ENCODE results near the gene IGF1R.
"Not testable (repeated sequence)": the region's sequence is repeated elsewhere in the genome, so short reads cannot be mapped to it uniquely, and the experiment has no call there.

IGF1R gene

DNA sequence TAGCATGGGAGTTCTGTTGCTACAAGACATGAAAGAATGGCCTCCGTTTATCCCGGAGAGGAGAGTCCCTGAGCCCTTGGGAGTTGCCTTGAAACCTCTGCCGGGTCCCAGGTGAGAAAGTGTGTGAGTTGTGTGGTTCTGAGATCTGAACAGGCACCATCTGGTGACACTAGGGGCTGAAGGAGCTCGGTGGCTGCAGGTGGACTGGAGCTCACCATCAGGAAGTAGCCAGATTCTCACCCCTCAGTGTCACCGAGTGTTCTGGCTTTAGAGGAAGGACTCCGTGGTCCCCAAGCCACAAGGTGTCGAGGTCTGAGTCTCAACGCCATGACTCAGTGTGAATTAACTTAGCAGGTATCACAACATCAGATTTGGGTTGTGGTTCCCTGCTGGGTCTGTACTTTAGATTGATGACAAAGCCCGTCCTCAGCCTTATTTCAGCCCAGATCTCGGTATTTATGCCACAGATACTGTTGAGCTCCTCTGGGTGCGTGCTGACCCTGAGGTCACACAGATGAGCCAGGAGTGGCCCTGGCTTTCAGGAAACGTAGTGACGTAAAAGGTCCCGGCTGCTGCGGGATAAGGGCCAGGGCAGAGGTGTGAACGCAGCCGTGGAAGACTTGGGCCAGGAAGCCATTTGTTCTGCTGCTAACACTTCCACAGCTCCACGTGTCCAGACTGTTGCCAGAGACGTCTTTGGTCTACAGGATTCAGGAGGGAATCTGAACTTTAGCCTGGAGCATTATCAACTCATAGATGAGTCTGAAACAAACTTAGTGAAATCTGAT is 304.9 kb downstream of the IGF1R start:
- in situ Hi-C loops (cut with HindIII; ENCODE audit: low sequenced_read_pairs) = no loop called here

DNA sequence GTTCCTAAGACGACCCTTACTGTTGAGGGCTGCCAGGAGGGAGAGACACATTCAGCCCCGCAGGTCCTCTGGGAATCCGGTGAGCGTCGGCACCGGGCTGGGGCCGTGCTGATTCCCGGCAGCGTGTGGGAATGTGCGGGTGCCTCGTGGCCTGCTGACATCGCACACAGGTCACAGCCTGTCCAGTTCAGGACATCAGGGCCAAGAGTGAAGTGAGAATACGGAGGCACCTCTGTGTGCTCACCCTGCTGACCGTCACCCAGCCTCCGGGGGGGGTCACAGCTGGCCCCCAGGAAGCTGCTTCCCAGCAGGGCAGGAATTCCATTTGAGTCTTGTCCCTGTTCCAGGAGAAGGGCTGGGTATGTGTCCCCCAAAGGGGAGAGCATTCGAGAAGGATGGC is 305.6 kb downstream of the IGF1R start:
- in situ Hi-C loops (cut with HindIII; ENCODE audit: low sequenced_read_pairs) = no loop called here

DNA sequence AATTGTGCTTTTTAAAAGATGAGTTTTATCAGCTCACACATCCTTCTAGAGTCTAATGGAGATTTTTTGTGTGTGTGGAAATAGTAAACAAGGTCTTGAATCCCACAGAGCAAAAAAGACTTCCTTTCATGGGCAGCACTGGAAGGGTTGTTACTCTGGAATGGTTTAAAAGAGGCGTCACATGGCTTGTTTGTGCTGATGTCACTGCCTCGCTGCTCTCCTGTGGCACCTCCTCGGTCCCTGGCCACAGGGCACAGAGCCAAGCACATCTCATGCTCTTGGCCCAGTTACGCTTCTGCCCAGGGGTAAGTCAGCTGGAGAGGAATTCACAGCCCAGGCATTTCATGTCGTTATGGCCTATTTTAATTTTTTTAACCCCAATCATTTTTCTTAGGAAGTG is 306.1 kb downstream of the IGF1R start:
- in situ Hi-C loops (cut with HindIII; ENCODE audit: low sequenced_read_pairs) = no loop called here

DNA sequence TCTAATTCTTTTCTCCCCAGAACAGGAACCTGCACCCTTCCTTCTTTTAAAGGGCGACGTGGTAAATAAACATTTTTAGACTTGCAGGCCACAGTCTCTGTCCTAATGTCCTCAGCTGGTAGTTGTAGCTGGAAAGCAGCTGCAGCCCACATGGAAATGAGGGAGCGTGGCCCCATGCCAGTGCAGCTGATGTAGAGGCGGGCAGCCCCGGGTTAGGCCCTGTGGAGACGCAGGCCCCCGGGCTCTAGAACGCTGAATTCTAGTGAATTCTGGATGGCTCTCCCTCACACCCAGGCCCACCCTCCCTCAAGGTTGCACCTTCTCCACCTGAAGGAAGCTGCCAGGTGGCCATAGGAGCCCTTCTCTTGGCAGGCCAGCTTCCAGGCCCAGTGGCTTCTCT is 307.0 kb downstream of the IGF1R start:
- in situ Hi-C loops (cut with HindIII; ENCODE audit: low sequenced_read_pairs) = loop anchor here (5.0 kb wide), 1 partner anchor 33 kb away; no protein-coding TSS in a partner anchor

DNA sequence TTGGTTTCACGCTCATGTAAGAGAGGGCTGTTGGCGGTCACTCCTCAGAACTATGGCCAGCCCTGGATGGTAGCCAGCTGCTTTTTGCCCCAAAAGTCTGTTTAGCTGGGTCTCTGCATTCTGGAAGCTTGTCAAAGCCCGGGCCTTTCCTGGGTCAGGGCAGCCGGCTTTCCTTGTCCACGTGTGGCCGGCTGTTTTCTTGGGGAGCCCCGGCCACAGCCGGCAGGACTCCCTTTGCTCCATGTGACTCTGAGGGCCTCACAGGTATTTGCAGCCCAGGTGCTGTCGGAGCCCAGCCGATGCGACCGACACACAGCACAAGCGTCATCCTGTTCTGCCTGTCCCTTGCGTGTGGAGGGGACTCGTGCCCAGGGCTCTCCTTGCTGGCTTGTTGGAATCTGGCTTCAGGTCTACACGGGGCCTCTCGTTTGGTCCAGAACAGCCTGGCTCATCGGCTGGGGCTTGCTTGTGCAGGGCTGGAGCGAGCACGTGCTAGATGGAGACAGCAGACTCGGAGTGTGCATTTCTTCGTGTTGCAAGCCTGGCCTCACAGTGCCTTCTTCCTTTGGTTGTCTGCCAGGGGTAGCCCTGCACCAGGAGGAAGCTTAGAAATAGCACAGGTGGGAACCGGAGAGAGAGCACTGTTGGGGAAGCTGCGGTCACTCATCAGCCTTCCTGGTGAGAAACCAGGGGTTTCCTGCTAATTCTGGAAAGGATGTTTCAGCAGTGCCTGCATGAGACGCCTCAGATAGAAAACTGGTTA is 307.8 kb downstream of the IGF1R start:
- in situ Hi-C loops (cut with HindIII; ENCODE audit: low sequenced_read_pairs) = loop anchor here (5.0 kb wide), 1 partner anchor 34 kb away; no protein-coding TSS in a partner anchor

DNA sequence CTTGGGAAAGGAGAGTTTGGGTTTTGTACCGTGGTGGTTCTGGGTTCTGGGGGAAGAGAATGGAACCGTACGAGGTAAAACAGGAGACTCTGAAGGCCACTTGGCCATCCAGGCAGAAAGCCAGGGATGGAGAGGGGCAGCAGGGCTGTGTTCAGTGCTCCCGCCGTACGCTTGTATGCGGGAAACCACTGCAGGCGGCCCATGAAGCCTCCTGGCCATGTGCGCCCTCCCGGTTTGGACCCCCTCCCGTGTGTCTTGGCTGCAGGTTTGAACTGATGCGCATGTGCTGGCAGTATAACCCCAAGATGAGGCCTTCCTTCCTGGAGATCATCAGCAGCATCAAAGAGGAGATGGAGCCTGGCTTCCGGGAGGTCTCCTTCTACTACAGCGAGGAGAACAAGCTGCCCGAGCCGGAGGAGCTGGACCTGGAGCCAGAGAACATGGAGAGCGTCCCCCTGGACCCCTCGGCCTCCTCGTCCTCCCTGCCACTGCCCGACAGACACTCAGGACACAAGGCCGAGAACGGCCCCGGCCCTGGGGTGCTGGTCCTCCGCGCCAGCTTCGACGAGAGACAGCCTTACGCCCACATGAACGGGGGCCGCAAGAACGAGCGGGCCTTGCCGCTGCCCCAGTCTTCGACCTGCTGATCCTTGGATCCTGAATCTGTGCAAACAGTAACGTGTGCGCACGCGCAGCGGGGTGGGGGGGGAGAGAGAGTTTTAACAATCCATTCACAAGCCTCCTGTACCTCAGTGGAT is 308.6 kb downstream of the IGF1R start:
- in situ Hi-C loops (cut with HindIII; ENCODE audit: low sequenced_read_pairs) = loop anchor here (5.0 kb wide), 1 partner anchor 35 kb away; no protein-coding TSS in a partner anchor

DNA sequence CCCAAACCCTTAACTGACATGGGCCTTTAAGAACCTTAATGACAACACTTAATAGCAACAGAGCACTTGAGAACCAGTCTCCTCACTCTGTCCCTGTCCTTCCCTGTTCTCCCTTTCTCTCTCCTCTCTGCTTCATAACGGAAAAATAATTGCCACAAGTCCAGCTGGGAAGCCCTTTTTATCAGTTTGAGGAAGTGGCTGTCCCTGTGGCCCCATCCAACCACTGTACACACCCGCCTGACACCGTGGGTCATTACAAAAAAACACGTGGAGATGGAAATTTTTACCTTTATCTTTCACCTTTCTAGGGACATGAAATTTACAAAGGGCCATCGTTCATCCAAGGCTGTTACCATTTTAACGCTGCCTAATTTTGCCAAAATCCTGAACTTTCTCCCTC is 309.3 kb downstream of the IGF1R start:
- in situ Hi-C loops (cut with HindIII; ENCODE audit: low sequenced_read_pairs) = loop anchor here (5.0 kb wide), 1 partner anchor 35 kb away; no protein-coding TSS in a partner anchor

DNA sequence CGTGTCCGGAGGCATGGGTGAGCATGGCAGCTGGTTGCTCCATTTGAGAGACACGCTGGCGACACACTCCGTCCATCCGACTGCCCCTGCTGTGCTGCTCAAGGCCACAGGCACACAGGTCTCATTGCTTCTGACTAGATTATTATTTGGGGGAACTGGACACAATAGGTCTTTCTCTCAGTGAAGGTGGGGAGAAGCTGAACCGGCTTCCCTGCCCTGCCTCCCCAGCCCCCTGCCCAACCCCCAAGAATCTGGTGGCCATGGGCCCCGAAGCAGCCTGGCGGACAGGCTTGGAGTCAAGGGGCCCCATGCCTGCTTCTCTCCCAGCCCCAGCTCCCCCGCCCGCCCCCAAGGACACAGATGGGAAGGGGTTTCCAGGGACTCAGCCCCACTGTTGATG is 309.7 kb downstream of the IGF1R start:
- in situ Hi-C loops (cut with HindIII; ENCODE audit: low sequenced_read_pairs) = loop anchor here (5.0 kb wide), 1 partner anchor 36 kb away; no protein-coding TSS in a partner anchor

DNA sequence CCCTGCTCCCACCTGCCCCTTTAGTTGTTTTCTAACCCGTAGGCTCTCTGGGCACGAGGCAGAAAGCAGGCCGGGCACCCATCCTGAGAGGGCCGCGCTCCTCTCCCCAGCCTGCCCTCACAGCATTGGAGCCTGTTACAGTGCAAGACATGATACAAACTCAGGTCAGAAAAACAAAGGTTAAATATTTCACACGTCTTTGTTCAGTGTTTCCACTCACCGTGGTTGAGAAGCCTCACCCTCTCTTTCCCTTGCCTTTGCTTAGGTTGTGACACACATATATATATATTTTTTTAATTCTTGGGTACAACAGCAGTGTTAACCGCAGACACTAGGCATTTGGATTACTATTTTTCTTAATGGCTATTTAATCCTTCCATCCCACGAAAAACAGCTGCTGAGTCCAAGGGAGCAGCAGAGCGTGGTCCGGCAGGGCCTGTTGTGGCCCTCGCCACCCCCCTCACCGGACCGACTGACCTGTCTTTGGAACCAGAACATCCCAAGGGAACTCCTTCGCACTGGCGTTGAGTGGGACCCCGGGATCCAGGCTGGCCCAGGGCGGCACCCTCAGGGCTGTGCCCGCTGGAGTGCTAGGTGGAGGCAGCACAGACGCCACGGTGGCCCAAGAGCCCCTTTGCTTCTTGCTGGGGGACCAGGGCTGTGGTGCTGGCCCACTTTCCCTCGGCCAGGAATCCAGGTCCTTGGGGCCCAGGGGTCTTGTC is 310.7 kb downstream of the IGF1R start:
- in situ Hi-C loops (cut with HindIII; ENCODE audit: low sequenced_read_pairs) = loop anchor here (5.0 kb wide), 1 partner anchor 37 kb away; no protein-coding TSS in a partner anchor

DNA sequence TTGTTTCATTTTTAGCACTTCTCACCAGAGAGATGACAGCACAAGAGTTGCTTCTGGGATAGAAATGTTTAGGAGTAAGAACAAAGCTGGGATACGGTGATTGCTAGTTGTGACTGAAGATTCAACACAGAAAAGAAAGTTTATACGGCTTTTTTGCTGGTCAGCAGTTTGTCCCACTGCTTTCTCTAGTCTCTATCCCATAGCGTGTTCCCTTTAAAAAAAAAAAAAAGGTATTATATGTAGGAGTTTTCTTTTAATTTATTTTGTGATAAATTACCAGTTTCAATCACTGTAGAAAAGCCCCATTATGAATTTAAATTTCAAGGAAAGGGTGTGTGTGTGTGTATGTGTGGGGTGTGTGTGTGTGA is 311.3 kb downstream of the IGF1R start:
- in situ Hi-C loops (cut with HindIII; ENCODE audit: low sequenced_read_pairs) = loop anchor here (5.0 kb wide), 1 partner anchor 37 kb away; no protein-coding TSS in a partner anchor

DNA sequence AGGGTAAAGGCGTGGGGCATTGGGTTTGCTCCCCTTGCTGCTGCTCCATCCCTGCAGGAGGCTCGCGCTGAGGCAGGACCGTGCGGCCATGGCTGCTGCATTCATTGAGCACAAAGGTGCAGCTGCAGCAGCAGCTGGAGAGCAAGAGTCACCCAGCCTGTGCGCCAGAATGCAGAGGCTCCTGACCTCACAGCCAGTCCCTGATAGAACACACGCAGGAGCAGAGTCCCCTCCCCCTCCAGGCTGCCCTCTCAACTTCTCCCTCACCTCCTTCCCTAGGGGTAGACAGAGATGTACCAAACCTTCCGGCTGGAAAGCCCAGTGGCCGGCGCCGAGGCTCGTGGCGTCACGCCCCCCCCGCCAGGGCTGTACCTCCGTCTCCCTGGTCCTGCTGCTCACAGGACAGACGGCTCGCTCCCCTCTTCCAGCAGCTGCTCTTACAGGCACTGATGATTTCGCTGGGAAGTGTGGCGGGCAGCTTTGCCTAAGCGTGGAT is 312.3 kb downstream of the IGF1R start:
- in situ Hi-C loops (cut with HindIII; ENCODE audit: low sequenced_read_pairs) = no loop called here

DNA sequence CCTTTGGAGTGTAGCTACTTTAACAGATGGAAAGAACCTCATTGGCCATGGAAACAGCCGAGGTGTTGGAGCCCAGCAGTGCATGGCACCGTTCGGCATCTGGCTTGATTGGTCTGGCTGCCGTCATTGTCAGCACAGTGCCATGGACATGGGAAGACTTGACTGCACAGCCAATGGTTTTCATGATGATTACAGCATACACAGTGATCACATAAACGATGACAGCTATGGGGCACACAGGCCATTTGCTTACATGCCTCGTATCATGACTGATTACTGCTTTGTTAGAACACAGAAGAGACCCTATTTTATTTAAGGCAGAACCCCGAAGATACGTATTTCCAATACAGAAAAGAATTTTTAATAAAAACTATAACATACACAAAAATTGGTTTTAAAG is 315.1 kb downstream of the IGF1R start:
- in situ Hi-C loops (cut with HindIII; ENCODE audit: low sequenced_read_pairs) = no loop called here

DNA sequence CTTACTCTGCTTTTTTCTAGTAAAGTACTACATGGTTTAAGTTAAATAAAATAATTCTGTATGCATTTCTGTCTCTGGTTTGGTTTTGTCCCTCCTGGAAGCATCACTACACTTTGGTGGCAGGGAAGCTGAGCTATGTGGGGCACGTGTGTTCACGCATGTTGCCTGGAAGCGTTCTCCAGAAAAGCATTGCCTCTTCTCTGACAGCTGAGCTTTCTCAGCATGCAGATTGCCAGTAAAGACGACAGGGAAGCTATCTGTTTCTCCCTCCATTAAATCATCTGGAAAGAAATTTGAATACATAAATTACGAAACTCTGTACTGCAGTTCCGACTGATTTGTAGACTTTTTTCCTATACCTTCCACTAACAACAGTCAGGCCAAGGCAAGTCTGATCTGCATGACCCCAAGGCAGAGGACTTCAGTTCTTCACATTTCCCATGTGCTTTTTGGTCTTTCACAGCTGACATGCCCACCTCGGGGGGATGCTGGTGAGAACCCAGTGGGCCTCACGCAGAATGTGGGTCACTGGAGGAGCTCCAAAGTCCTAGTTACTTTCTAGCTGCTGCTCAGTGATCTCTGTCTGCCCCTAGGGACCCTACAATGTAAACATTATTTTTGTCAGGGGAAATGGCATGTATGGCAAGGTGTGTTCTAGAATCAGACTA is 316.3 kb downstream of the IGF1R start:
- in situ Hi-C loops (cut with HindIII; ENCODE audit: low sequenced_read_pairs) = no loop called here

DNA sequence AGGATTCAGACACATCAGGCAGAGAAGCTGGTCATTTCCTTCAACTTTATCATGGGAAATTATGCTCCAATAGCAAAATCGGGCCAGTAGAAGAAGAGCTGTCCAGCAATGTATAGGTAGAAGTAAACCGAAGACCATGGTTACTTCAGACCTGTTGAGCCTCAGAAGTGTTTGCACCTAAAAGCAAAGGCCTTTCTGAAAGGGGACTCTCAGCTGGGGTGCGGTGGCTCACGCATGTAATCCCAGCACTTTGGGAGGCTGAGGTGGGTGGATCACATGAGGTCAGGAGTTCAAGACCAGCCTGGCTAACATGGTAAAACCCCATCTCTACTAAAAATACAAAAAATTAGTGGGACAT is 316.8 kb downstream of the IGF1R start:
- in situ Hi-C loops (cut with HindIII; ENCODE audit: low sequenced_read_pairs) = not testable (repeated sequence)

DNA sequence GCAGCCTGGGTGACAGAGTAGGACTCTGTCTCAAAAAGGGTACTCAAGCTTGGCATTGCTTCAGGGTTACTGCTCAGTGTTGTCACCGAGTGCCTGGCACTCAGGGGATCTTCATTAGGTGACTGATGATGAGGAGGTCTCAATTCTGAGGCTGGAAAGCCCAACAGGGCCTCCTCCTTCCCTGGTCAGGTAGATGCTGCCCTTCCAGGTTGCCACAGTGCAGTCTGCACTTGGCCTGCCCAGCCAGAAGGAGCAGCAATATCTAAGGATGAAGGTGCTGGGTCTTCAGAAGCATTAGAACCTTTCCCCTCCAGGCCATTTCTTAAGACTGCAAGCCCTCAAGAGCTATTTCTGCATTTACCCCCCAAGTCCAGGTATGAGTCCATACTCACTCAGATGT is 317.3 kb downstream of the IGF1R start:
- in situ Hi-C loops (cut with HindIII; ENCODE audit: low sequenced_read_pairs) = no loop called here

DNA sequence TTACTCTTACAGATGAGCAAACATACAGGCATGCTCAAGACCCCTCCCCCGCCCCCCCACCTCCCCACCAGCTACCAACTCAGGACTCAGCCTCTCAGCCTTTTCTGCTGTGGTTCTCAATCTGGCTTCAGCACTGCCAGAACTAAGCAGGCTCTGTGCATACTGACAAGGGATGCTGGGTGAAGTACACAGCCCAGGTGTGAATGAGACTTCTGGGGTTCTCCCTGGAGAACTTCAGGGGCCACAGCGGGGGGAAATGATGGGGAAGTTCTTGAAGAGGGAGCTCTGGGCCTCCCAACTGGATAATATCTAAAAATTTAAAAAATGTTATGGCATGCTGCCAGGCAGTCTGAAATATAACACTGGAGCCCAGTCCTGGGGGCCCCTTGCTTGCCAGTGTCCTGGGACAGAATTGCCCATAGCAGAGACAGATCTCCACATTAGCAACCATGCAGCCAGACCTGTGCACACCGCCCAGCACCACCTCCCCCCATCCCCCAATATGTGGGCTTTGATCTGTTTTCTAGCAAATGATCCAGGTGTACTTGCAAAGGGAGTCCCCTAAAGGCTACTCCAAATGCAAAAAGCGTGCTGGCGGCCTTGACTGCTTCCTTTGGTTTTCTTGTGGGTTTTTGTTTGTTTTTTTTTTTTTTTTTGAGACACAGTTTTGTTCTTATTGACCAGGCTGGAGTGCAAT is 317.9 kb downstream of the IGF1R start:
- in situ Hi-C loops (cut with HindIII; ENCODE audit: low sequenced_read_pairs) = no loop called here

DNA sequence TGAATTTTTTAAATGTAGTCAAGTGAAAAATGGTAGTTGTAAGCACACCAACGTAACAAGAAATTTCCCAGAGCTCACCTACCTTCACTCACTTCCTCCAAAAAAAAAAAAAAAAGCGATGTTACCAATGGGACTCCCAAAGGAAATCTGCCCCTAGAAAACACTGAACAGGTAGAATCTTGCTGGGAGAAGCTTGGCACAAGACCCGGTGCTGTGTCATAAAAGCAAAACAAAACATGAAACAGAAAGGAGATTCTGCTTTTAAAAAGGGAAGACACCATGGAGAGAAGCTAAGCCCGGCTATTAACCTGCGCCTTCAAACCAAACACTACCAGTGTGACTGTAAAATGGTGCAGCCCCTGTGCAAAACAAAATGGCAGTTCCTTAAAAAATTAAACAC is 318.8 kb downstream of the IGF1R start:
- in situ Hi-C loops (cut with HindIII; ENCODE audit: low sequenced_read_pairs) = no loop called here

DNA sequence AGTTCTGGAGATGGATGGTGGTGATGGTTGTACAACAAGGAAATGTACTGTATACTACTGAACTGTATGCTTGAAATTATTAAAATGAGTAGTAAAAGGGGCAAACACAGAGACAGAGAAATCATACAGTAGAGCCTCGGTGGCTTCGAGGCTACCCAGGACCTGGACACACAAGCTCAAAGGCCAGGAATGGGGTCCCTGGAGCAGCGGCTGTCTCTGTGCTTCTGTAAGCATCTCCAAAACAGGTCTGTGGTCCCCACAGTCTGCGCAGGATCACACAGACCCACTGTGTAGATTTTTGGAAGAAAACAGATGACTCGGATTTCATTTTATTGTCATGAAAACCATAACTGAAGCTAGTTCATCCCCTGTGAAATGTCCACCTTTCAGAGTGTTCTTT is 319.6 kb downstream of the IGF1R start:
- in situ Hi-C loops (cut with HindIII; ENCODE audit: low sequenced_read_pairs) = no loop called here

DNA sequence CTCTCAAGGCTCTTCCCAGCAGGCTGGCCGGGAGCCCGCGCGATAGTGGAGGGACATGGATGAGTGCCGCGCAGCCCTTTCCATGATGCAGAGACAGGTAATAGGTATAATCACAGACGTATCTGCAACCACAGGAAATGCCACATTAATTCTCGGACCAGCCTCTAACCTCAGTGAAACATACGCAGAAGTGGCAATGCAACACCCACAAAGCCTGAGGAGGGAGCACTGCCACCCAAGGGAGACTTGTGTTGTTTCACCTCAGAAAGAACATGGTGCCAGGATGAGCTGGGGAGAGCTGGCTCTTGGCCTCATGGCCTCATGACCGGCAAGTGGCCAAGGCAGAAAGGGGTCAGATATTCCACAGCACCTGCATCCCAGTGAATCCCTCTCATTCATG is 320.2 kb downstream of the IGF1R start:
- in situ Hi-C loops (cut with HindIII; ENCODE audit: low sequenced_read_pairs) = no loop called here
